Activated naive CD4-positive, alpha-beta T cell treated with anti-CD3 and anti-CD28 coated beads, Interleukin-2, amount 10 ng/mL, durations not matched to agents 7 days and 5 days (primary cell): ENCODE data around the gene CYB5R2.
A peak's percentile ranks its signal among the peaks of the same experiment; 100 is the strongest.

Experiments
- CTCF ChIA-PET: fragments of 350-600 bp; sonication (Branson Sonifier 250); formaldehyde crosslinking; loops from one replicate; lab custom pipeline; 2021; ENCODE audit warnings: antibody characterized with exemption; lab: Charles Lee
- DNase-seq: peaks from one replicate; pipeline ENCODE4 v3.0.0-alpha.2; 2020
- H3K27ac Mint-ChIP-seq: one replicate; pipeline ENCODE4 v1.8.0; 2021; ENCODE audit warnings: mild to moderate bottlenecking, moderate library complexity, mixed read lengths
- H3K27me3 Mint-ChIP-seq: one replicate; pipeline ENCODE4 v1.8.0; 2021; ENCODE audit warnings: mild to moderate bottlenecking, mixed read lengths
- H3K36me3 Mint-ChIP-seq: one replicate; pipeline ENCODE4 v1.8.0; 2021; ENCODE audit warnings: mixed read lengths
- H3K4me1 Mint-ChIP-seq: one replicate; pipeline ENCODE4 v1.8.0; 2021; ENCODE audit warnings: mixed read lengths
- H3K4me3 Mint-ChIP-seq: one replicate; pipeline ENCODE4 v1.8.0; 2021; ENCODE audit warnings: mild to moderate bottlenecking, moderate library complexity, mixed read lengths
- H3K9me3 Mint-ChIP-seq: one replicate; pipeline ENCODE4 v1.8.0; 2021; ENCODE audit warnings: mixed read lengths

Gene CYB5R2

DNA sequence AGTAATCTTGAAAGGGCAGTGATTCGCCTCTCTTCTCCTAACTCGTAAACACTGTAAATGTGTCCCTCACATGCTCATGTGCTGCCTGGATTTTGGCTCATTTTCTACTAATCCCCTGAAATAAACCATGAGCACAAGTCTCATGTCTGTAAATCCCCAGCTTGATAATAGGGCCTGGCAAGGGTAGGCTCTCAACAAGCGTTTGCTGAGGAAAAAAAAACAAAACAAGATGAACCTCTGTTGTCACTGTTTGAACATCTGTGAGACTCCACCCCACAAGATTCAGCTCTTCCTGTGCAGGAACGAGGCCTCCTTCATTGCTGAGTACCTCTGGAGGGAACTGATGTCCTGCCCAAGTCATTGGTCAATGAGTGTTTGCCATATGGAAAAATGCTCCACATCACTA, 4.5 kb upstream of the CYB5R2 start:
- Mint-ChIP-seq H3K27ac (no peak overlapping the region), H3K36me3 (no peaks in the 10 kb centered on the region), H3K27me3 (peaks cover 56% of the 10 kb centered on the region), H3K9me3 (no peaks in the 10 kb centered on the region), H3K4me3 (no peak overlapping the region), H3K4me1 (peaks cover 6% of the 10 kb centered on the region)
- no peak for DNase-seq
- CTCF ChIA-PET = interaction anchor here (0.6 to 1.1 kb wide), 3 partner anchors 10 to 1464 kb away, joined by 3 read pairs; no protein-coding TSS in a partner anchor

DNA sequence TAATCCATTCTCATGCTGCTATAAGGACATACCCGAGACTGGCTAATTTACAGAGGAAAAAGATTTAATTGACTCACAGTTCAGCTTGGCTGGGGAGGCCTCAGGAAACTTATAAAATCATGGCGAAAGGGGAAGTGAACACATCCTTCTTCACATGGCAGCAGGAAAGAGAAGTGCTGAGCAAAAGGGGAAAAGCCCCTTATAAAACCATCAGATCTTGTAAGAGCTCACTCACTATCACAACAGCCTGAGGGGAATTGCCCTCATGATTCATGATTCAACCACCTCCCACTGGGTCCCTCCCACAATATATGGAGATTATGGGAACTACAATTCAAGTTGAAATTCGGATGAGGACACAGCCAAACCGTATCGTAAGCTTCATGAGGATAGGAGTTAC, 3.8 kb upstream of the CYB5R2 start:
- H3K27me3 Mint-ChIP-seq = peaks cover 63% of the 10 kb centered on the region
- H3K4me1 Mint-ChIP-seq = peaks cover 8% of the 10 kb centered on the region
- no peaks in the 10 kb centered on the region for H3K36me3 Mint-ChIP-seq
- H3K9me3 Mint-ChIP-seq = no peaks in the 10 kb centered on the region
- H3K27ac Mint-ChIP-seq = no peak overlapping the region
- H3K4me3 Mint-ChIP-seq = no peak overlapping the region
- no peak for DNase-seq
- CTCF ChIA-PET = interaction anchor here (1.1 to 2.1 kb wide), 2 partner anchors 12 to 533 kb away, joined by 3 to 7 read pairs; no protein-coding TSS in a partner anchor

- H3K27me3 Mint-ChIP-seq = peaks cover 62% of the 10 kb centered on the region
- H3K9me3 Mint-ChIP-seq = no peaks in the 10 kb centered on the region
- no peak overlapping the region for H3K4me3 Mint-ChIP-seq
Measured at GRCh38 chr11:7675631-7676030, 2.3 kb upstream of the CYB5R2 start.

GRCh38 chr11:7673724-7674434, 579 bp upstream of the CYB5R2 start:
- no peaks in the 10 kb centered on the region for H3K9me3 Mint-ChIP-seq
- CTCF ChIA-PET = interaction anchor here (1.3 kb wide), 1 partner anchor 17 kb away, joined by 3 read pairs; no protein-coding TSS in a partner anchor
- no peak overlapping the region for H3K27ac Mint-ChIP-seq
- peak; percentile 36 for DNase-seq
- peak overlapping the region; percentile 49 for H3K4me3 Mint-ChIP-seq
- peaks cover 62% of the 10 kb centered on the region for H3K27me3 Mint-ChIP-seq
- H3K4me1 Mint-ChIP-seq = peaks cover 8% of the 10 kb centered on the region
- no peaks in the 10 kb centered on the region for H3K36me3 Mint-ChIP-seq

More at GRCh38 chr11:7675631-7676030, 2.3 kb upstream of the CYB5R2 start:
- DNase-seq = no peak
- H3K27ac Mint-ChIP-seq = no peak overlapping the region
- no peaks in the 10 kb centered on the region for H3K36me3 Mint-ChIP-seq
- H3K4me1 Mint-ChIP-seq = peaks cover 8% of the 10 kb centered on the region
- CTCF ChIA-PET = interaction anchor here (0.9 to 2.1 kb wide), 4 partner anchors 12 to 98 kb away, joined by 3 to 7 read pairs (median 3); no protein-coding TSS in a partner anchor

DNA sequence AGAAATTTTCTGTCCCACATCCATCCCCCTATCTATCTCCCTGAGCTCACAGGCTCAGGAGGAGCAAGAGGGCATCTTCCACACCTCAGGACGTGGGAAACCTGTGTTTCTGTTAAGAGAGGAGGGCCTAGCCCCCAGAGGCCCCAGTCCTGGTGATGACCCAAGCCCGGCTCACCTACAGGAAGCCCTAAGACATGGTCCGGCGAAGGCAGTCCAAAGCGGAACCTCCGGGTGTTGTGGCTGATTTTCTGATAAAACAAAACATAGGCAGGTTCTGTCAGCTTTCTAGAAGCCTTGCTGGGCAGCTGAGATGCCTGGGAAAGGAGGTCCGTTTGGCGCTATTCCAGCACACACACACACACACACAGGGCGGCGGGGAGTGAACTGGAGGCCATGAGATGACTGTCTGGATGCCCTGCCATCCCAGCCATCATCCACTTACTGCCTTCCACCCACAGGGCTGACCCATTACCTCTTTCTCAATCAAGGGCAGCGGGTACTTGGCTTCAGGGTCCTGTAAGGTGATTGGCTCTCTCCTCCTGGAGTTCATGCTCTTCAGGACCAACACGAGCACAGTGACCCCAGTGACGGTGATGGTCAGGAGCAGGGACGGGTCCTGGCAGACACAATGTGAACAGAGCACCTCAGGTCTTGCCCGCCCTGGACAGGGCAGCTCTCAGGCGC, 882 bp downstream of the CYB5R2 start:
- Mint-ChIP-seq H3K4me1 (peaks cover 8% of the 10 kb centered on the region), H3K27ac (no peak overlapping the region), H3K36me3 (no peaks in the 10 kb centered on the region), H3K27me3 (peaks cover 57% of the 10 kb centered on the region), H3K9me3 (no peaks in the 10 kb centered on the region), H3K4me3 (peak overlapping the region; percentile 41)
- CTCF ChIA-PET = interaction anchor here (0.8 to 1.4 kb wide), 3 partner anchors 13 to 232 kb away, joined by 3 read pairs; no protein-coding TSS in a partner anchor
- DNase-seq = no peak

DNA sequence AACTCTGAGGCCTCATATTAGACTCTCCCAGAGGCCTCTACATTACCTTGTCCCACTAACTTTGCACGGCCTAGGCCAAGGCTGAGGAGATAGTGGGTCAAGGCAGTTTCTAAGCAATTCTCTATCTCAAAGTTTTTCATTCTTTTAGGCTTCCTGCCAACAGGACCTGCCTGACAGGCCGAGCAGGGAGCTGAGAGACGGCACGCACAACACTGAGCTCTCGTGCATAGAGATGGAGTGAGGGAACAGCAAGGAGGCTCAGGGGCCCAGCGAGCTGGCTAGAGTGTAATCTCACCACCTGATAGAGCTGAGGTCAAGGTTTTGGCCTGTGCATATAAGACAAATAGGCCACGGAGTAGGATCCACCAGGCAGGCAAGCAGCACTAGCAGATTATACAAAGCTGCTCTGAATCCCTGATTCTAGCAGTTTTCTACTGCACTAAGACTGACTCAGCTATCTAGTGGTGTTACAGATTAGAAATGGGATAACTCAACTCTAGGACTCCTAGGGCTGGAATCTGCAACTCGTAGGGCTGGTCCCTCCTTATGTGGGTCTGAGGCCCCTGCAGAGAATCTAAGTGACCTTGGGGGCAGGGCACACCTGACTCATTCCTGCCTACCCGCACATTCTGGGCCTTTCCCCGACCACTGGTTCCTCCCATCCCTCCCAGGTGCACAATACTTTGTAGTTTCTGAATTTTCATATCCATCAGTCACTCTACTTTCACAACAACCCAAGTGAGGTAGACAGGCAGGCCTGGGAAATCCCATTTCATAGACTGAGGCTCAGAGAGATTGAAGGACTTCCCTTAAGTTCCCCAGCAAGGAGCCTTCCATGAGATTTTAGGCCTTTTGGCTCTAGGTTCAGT, 1.7 kb downstream of the CYB5R2 start:
- Mint-ChIP-seq H3K36me3 (no peaks in the 10 kb centered on the region), H3K4me3 (no peak overlapping the region)
- no peak for DNase-seq

GRCh38 chr11:7670641-7671040, 2.7 kb downstream of the CYB5R2 start:
- Mint-ChIP-seq H3K27me3 (peaks cover 45% of the 10 kb centered on the region), H3K4me1 (peaks cover 8% of the 10 kb centered on the region), H3K9me3 (no peaks in the 10 kb centered on the region), H3K36me3 (no peaks in the 10 kb centered on the region), H3K4me3 (no peak overlapping the region), H3K27ac (no peak overlapping the region)
- CTCF ChIA-PET = no interaction called here
- DNase-seq = no peak

More for the DNA sequence above, 1.7 kb downstream of the CYB5R2 start:
- H3K9me3 Mint-ChIP-seq = no peaks in the 10 kb centered on the region
- peaks cover 49% of the 10 kb centered on the region for H3K27me3 Mint-ChIP-seq
- H3K27ac Mint-ChIP-seq = no peak overlapping the region
- CTCF ChIA-PET = interaction anchor here (1.4 kb wide), 1 partner anchor 14 kb away, joined by 3 read pairs; no protein-coding TSS in a partner anchor
- peaks cover 8% of the 10 kb centered on the region for H3K4me1 Mint-ChIP-seq

DNA sequence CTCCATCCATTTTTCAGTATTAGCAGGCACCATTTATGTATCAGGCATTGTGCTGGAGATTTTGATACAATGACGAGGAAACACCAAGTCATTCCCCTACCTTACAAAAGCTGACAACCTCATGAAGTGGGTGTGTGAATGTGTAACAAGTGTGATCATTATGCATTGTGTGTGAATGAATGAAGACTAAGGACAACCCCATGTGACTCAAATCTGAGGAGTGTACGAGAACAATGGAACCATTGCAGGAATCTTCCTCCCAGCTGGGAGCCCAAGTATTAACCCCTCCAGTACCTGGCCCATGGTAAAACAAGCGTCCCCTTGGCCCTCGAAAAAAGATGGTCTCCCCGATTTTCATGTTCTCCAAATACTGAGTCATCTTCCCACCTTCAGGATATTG, 4.4 kb downstream of the CYB5R2 start:
- Mint-ChIP-seq H3K9me3 (no peaks in the 10 kb centered on the region), H3K36me3 (peaks cover 2% of the 10 kb centered on the region), H3K4me3 (no peak overlapping the region), H3K4me1 (peaks cover 4% of the 10 kb centered on the region), H3K27ac (no peak overlapping the region), H3K27me3 (peaks cover 30% of the 10 kb centered on the region)
- CTCF ChIA-PET = interaction anchor here (0.9 to 1.2 kb wide), 2 partner anchors 117 to 155 kb away, joined by 3 read pairs; partner anchors contain the start of gene PPFIBP2
- DNase-seq = no peak

DNA sequence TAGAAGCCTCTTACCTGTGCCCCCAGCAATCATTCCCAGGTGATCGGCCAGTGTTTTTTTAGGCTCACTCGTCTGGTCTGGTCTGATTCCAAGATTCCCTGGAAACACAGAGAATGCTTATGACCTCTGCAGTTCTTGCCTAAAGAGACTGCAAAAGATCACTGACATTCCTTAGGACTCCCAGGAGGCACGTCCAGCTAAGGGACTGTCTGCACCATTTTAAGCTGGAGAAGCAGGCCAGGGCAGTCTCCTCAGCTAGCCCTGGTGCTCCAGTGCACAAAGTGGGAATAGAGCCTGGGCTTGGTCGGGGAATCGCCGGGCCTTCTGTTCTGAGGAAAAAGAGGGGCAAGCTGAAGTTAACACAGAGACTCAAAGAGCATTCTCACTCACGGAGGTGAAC, 4.8 kb downstream of the CYB5R2 start:
- Mint-ChIP-seq H3K27ac (no peak overlapping the region), H3K36me3 (peaks cover 3% of the 10 kb centered on the region), H3K9me3 (no peaks in the 10 kb centered on the region), H3K27me3 (peaks cover 25% of the 10 kb centered on the region), H3K4me1 (peaks cover 3% of the 10 kb centered on the region), H3K4me3 (no peak overlapping the region)
- DNase-seq = no peak
- CTCF ChIA-PET = no interaction called here

DNA sequence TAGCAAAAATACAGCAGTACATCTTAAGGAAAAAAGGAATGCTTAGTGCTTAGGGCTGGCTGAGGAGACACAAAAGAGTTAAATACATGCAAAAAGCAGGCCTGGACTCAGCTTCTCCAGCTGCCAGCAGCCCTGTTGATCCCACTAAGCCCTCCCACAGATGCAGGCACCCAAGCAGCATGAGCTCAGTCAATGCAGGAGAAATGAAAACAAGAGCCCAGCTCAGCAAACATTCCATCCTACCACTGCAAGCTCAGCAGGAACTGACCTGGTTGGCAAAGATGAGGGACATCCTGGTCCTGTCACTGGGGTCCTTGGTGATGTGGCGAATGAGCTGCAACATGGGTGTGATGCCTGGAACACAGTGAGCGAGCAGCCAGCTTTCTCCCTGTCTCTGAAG, 5.8 kb downstream of the CYB5R2 start:
- peaks cover 3% of the 10 kb centered on the region for H3K36me3 Mint-ChIP-seq
- CTCF ChIA-PET = interaction anchor here (1.1 kb wide), 1 partner anchor 24 kb away, joined by 4 read pairs; no protein-coding TSS in a partner anchor
- H3K27me3 Mint-ChIP-seq = peaks cover 15% of the 10 kb centered on the region
- H3K27ac Mint-ChIP-seq = no peak overlapping the region
- no peak for DNase-seq
- H3K4me3 Mint-ChIP-seq = no peak overlapping the region
- H3K9me3 Mint-ChIP-seq = no peaks in the 10 kb centered on the region
- H3K4me1 Mint-ChIP-seq = no peaks in the 10 kb centered on the region

- H3K4me3 Mint-ChIP-seq = no peak overlapping the region
- CTCF ChIA-PET = interaction anchor here (0.6 to 2.4 kb wide), 10 partner anchors 16 to 313 kb away, joined by 3 to 22 read pairs (median 4); partner anchors contain the start of gene PPFIBP2
- H3K27ac Mint-ChIP-seq = no peak overlapping the region
- H3K27me3 Mint-ChIP-seq = peaks cover 5% of the 10 kb centered on the region
- no peak for DNase-seq
- no peaks in the 10 kb centered on the region for H3K4me1 Mint-ChIP-seq
- H3K36me3 Mint-ChIP-seq = peaks cover 3% of the 10 kb centered on the region
- no peaks in the 10 kb centered on the region for H3K9me3 Mint-ChIP-seq
Measured at GRCh38 chr11:7666292-7666866, 6.9 kb downstream of the CYB5R2 start.

DNA sequence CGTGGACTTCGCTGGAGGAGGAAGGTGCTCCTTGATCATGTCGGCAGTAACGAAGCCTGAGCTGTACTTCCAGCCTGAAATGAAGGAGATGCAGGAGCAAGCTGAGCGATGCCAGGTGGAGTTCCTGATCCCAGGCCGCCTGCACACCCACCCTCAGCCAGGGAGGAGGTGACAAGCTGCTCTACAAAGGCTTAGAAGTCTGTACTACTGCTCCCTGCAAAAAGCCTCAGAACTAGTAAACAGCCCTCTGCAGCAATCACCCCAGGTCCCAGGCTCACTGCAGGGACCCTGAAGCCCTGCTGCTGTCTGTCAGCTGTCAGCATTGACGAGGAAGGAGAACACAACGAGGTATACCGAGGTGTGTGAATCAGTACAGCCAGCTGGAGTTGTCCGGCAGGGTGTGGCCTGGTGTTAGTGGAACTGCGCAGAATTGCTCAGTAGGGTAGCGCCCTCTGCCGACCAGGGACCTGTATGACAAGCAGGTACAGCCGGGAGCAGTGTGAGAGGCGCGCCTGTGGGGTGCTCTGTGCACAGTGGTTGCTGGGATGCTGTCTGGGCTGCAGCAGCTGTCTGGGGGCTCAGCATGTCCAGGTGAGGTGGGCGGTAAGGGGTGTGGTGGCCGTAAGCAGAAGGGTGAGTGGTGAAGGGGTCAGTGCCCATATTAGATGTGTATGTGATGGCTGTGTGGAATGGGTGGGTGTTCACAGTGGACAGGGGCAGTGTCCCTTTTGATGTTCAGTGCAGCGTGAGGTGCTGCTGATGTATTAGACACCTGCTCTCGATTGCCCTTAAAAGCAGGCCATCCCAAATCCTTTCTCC, 7.6 kb downstream of the CYB5R2 start:
- H3K4me3 Mint-ChIP-seq = no peak overlapping the region
- no peaks in the 10 kb centered on the region for H3K4me1 Mint-ChIP-seq
- CTCF ChIA-PET = interaction anchor here (0.6 to 2.4 kb wide), 21 partner anchors 9 to 313 kb away, joined by 3 to 22 read pairs (median 4); partner anchors contain the start of gene PPFIBP2
- H3K27ac Mint-ChIP-seq = no peak overlapping the region
- peaks cover 4% of the 10 kb centered on the region for H3K27me3 Mint-ChIP-seq
- H3K36me3 Mint-ChIP-seq = peaks cover 3% of the 10 kb centered on the region
- peak; percentile 81 for DNase-seq
- H3K9me3 Mint-ChIP-seq = no peaks in the 10 kb centered on the region
